Measurements from ENCODE around the gene KCTD6. TPM values are rescaled to one million over a fixed set of nuclear protein-coding genes. Genes with fewer than 3 reads are reported as not detected.

Gene KCTD6
- 1.9 and 8.9 TPM in 2 replicates for total RNA-seq (2014; rRNA removed; shearing (Covaris generic))

DNA sequence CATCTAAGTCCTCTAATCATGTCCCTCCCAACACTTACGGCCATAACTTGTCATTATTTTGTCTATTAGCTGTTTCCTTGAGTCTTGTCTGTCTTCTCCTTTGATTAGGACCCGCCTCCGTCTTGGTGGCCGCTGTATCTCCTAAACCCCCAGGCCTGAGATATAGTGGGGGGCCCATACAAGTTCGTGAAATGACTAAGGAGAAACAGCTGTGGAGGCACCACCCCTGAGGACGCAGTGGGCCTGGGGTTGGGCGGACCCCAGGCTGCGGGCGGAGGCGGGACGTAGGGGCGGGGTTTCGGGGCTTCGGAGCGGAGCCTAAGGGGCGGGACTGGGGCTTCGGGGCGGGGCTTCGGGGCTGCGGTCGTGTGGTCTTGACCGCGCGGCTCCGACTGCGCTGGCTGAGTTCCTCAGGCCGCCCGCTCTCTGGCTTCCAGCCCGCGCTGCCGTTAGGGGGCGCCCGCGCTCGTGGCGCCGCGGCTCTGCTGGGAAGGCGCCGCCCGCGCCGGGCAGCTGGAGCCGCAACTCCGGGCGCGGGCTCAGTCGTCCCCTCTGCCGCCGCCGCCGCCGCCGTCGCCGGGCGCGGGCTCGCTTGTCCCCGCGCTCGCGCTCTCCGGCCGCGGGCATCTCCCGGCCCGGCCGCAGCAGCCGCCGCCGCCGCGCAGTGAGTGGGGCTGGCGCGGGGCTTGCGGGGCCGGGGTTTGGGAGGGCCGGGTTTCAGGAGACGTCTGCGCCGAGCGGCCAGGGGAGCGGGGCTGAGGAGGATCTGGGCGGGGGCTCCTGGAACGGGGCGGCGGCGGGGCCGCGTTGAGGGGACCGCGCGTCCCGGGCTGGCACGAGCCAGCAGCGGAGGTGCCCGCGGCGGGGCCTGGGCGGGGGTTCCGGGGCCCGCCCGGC, at the start of gene KCTD6:
Gene KCTD6 (plus strand): TSS at position 591 of the 897 bp plus-strand sequence. CDS start 6,660 bp downstream, outside the sequence.
- peaks cover 5% of the 10 kb centered on the region for H3K36me3 ChIP-seq
- H3K27me3 ChIP-seq (replicated peaks), result no peaks in the 10 kb centered on the region
- peak; percentile 86 to 89 for DNase-seq (ENCODE audit: low read depth in 1 of 2, low spot score in 2 of 2)
- H3K4me3 ChIP-seq, result peak within 1 kb of the TSS; percentile 95
- peak within 1 kb of the TSS; percentile 51 for H3K27ac ChIP-seq
- H3K9me3 ChIP-seq (replicated peaks), result no peaks in the 10 kb centered on the region
- H3K4me1 ChIP-seq (replicated peaks), result peaks cover 34% of the 10 kb centered on the region

DNA sequence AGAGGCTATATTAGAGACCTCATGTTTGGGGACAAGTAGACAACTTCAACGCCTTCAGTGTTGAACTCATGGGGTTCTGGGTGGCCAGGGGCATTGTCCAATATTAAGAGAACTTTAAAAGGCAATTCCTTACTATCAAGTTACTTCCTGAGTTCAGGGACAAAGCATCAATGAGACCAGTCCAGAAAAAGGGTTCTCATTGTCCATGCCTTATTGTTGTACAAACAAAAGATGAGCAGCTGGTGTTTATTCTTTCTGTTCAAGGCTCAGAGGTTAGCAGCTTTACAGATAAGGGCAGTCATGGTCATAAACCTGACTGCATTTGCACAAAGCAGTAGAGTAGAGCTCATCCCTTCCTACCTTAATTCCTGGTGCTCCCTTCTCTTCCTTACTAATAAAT, 39.7 kb upstream of the KCTD6 start:
- Histone ChIP-seq H3K4me1 (replicated peaks) (no peaks in the 10 kb centered on the region), H3K4me3 (no peak overlapping the region), H3K36me3 (no peaks in the 10 kb centered on the region), H3K27ac (no peak overlapping the region), H3K9me3 (replicated peaks) (peaks cover 4% of the 10 kb centered on the region; the same call in 1 of the 2 replicates), H3K27me3 (replicated peaks) (no peaks in the 10 kb centered on the region)
- DNase-seq (ENCODE audit: low read depth in 1 of 2, low spot score in 2 of 2), result no peak

DNA sequence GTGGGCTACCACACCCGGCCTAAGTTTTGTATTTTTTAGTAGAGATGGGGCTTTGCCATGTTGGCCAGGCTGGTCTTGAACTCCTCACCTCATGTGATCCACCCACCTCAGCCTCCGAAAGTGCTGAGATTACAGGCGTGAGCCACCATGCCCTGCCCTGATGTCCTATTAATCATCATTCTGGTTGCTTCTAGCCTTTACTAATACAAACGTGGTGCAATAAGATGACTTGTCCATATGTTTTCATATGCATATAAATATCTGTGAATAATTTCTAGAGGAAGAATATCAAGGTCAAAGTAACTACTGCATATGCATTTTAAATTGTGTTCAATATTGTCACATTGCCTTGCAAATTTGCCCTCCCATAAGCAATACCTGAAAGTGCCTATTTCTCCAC, 32.7 kb upstream of the KCTD6 start:
- Histone ChIP-seq H3K4me3 (no peak overlapping the region), H3K9me3 (replicated peaks) (no peaks in the 10 kb centered on the region), H3K4me1 (replicated peaks) (0 out of 2 replicates have a peak, but pooled peaks cover 6% of the 10 kb centered on the region), H3K27me3 (replicated peaks) (no peaks in the 10 kb centered on the region), H3K27ac (no peak overlapping the region), H3K36me3 (no peaks in the 10 kb centered on the region)
- DNase-seq (ENCODE audit: low read depth in 1 of 2, low spot score in 2 of 2), result no peak

GRCh38 chr3:58462829-58463180, 29.1 kb upstream of the KCTD6 start:
- Histone ChIP-seq H3K36me3 (no peaks in the 10 kb centered on the region), H3K4me1 (replicated peaks) (0 out of 2 replicates have a peak, but pooled peaks cover 6% of the 10 kb centered on the region), H3K4me3 (no peak overlapping the region), H3K9me3 (replicated peaks) (no peaks in the 10 kb centered on the region), H3K27me3 (replicated peaks) (no peaks in the 10 kb centered on the region), H3K27ac (no peak overlapping the region)
- no peak for DNase-seq (ENCODE audit: low read depth in 1 of 2, low spot score in 2 of 2)

GRCh38 chr3:58463181-58463941, 28.5 kb upstream of the KCTD6 start:
- no peaks in the 10 kb centered on the region for H3K27me3 ChIP-seq (replicated peaks)
- no peaks in the 10 kb centered on the region for H3K36me3 ChIP-seq
- H3K4me3 ChIP-seq, result no peak overlapping the region
- H3K4me1 ChIP-seq (replicated peaks), result 0 out of 2 replicates have a peak, but pooled peaks cover 6% of the 10 kb centered on the region
- no peak overlapping the region for H3K27ac ChIP-seq
- DNase-seq (ENCODE audit: low read depth in 1 of 2, low spot score in 2 of 2), result peak; percentile 56 to 83
- H3K9me3 ChIP-seq (replicated peaks), result no peaks in the 10 kb centered on the region

DNA sequence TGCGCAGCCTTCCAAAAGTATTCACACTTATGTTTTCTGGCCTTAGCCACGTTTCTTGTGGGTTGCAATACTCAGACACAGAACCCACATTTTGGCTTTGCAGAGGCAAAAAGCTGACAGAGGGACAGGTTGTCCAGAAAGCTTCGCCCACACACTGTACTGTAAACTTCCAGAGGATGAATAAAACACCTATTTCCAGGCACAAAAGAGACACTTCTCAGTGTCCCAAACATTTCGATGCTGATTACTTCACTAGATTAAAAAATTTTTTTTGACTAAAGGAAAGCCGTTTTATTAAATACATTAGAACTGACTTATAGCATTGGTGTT, 28.0 kb upstream of the KCTD6 start:
- H3K27me3 ChIP-seq (replicated peaks), result no peaks in the 10 kb centered on the region
- H3K4me1 ChIP-seq (replicated peaks), result 0 out of 2 replicates have a peak, but pooled peaks cover 6% of the 10 kb centered on the region
- no peaks in the 10 kb centered on the region for H3K36me3 ChIP-seq
- no peak overlapping the region for H3K4me3 ChIP-seq
- DNase-seq (ENCODE audit: low read depth in 1 of 2, low spot score in 2 of 2), result no peak
- no peak overlapping the region for H3K27ac ChIP-seq
- no peaks in the 10 kb centered on the region for H3K9me3 ChIP-seq (replicated peaks)

- Histone ChIP-seq H3K27ac (no peak overlapping the region), H3K27me3 (replicated peaks) (no peaks in the 10 kb centered on the region), H3K4me1 (replicated peaks) (peaks cover 8% of the 10 kb centered on the region; the same call in 1 of the 2 replicates), H3K36me3 (no peaks in the 10 kb centered on the region), H3K4me3 (no peak overlapping the region), H3K9me3 (replicated peaks) (no peaks in the 10 kb centered on the region)
- DNase-seq (ENCODE audit: low read depth in 1 of 2, low spot score in 2 of 2), result no peak
Observed at GRCh38 chr3:58464866-58465265, 27.0 kb upstream of the KCTD6 start.

DNA sequence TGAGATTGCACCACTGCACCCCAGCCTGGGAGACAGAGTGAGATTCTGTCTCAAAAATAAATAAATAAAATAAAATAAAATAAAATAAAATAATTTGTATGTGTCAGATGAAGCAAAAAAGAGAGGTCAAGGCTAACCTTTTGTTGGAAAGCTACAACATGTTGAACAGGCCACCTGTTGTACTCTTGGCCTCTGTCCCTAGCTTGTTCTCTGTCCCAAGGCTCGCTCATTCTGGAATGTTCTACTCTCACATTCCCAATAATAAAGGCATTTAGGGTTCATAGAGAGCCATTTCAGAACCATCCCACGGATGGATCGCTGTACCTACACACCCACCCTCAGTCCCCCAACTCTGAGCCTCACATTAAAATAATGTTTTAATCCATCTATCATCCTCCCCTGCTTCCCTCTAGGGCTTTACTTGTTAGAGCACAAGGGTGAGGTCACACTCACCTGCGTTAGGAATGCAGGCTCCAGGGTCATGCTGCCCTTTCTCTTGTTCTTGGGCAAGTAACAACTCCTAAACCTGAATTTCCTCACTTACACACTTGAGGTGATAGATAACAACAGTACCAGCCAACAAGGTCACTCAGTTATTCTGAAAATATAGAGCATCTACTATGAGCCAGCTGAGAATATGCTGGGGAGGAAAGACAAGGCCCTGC, 24.9 kb upstream of the KCTD6 start:
- DNase-seq (ENCODE audit: low read depth in 1 of 2, low spot score in 2 of 2), result no peak
- H3K36me3 ChIP-seq, result no peaks in the 10 kb centered on the region
- no peaks in the 10 kb centered on the region for H3K9me3 ChIP-seq (replicated peaks)

DNA sequence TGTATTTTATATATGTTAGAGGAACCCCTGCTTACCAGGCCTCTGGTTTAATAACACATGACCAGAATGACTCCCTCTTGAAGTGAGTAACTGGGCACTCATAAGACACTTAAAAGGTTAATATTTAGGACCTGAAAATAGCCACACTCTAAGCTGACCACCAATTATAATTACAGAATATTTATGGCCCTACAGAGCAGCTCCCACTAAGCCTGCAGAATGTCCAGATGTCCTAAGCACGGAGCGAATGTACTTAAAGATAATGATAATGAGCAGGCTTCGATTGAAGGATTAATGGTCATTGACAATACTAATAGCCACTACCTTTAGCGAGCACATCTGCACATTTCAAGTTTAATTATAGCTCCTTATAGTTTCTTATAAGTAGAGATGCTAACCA, 22.8 kb upstream of the KCTD6 start:
- H3K36me3 ChIP-seq, result no peaks in the 10 kb centered on the region
- peaks cover 25% of the 10 kb centered on the region for H3K4me1 ChIP-seq (replicated peaks)
- no peak overlapping the region for H3K27ac ChIP-seq
- no peak for DNase-seq (ENCODE audit: low read depth in 1 of 2, low spot score in 2 of 2)
- no peak overlapping the region for H3K4me3 ChIP-seq
- H3K27me3 ChIP-seq (replicated peaks), result no peaks in the 10 kb centered on the region
- no peaks in the 10 kb centered on the region for H3K9me3 ChIP-seq (replicated peaks)

More for the DNA sequence above, 24.9 kb upstream of the KCTD6 start:
- Histone ChIP-seq H3K27ac (no peak overlapping the region), H3K4me1 (replicated peaks) (peaks cover 29% of the 10 kb centered on the region), H3K27me3 (replicated peaks) (no peaks in the 10 kb centered on the region), H3K4me3 (no peak overlapping the region)

- H3K9me3 ChIP-seq (replicated peaks), result no peaks in the 10 kb centered on the region
- H3K36me3 ChIP-seq, result no peaks in the 10 kb centered on the region
- no peak overlapping the region for H3K4me3 ChIP-seq
- H3K4me1 ChIP-seq (replicated peaks), result peaks cover 25% of the 10 kb centered on the region
- H3K27ac ChIP-seq, result no peak overlapping the region
- H3K27me3 ChIP-seq (replicated peaks), result no peaks in the 10 kb centered on the region
- DNase-seq (ENCODE audit: low read depth in 1 of 2, low spot score in 2 of 2), result no peak
Observed at GRCh38 chr3:58470363-58471024, 21.4 kb upstream of the KCTD6 start.

DNA sequence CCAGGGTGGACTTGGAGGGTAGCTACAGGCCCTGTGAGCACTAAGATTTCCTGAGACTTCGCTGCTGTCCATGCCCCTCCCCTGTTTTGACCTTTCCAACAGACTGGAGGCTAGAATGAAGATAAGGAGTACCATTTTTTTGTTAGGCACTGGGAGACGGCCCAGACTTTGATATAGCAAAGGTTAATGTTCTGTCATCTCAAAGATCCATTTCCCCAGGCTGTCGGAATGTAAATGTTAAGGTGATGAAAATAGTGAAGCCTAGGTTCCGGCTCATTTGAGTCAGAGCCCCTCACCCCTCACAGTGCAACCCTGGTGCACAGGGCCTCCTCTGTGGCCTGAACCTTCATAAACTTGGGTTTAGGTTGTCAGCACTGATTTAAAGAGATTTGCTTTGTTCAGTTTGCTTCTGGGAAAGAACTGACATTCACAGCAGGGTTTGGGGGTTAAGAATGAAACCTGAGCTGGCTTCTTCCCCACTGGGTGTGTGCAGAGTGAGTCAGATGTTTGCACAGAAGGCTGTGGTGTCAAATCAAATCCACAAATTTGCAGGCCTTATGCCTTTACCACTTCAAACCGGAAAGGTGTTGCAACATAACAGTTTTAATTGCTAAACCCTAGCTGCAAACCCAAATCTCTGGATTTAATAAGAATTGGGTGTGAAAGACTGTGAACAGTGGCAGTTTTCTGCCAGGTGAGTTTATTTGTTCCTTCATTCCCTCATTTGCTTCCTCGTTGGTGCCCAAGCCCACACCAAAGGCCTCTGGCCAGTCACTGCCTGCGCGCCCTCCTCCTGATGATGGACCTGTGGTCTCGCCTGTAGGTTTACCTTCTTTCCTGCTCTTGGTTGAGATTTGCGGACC, 20.6 kb upstream of the KCTD6 start:
- no peaks in the 10 kb centered on the region for H3K36me3 ChIP-seq
- H3K9me3 ChIP-seq (replicated peaks), result no peaks in the 10 kb centered on the region
- no peaks in the 10 kb centered on the region for H3K27me3 ChIP-seq (replicated peaks)
- no peak overlapping the region for H3K4me3 ChIP-seq
- H3K27ac ChIP-seq, result 0 out of 2 replicates have a peak overlapping the region, but pooled peaks have one; percentile 10
- H3K4me1 ChIP-seq (replicated peaks), result peaks cover 25% of the 10 kb centered on the region
- peak; percentile 46 to 56 for DNase-seq (ENCODE audit: low read depth in 1 of 2, low spot score in 2 of 2)

DNA sequence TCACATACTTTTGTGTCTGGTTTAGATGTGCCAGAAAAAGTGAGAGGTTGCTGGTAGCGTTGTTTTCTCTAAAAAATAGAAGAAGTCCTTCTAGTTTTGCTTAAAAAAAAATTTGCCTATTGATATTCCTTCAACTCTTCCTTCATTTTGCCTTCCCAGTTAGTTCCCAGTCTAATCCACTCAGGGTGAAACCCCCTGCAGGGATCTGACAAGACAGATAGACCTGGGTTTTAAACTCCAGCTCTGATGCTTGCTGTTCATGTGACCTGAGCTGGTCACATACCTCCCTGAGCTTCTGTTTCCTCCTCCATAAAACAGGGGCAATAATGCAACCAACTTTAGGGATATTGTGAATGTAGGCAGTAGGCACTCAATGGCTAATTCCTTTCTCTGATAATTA, 18.6 kb upstream of the KCTD6 start:
- Histone ChIP-seq H3K27ac (no peak overlapping the region), H3K9me3 (replicated peaks) (no peaks in the 10 kb centered on the region), H3K27me3 (replicated peaks) (no peaks in the 10 kb centered on the region), H3K4me3 (no peak overlapping the region), H3K4me1 (replicated peaks) (peaks cover 25% of the 10 kb centered on the region), H3K36me3 (no peaks in the 10 kb centered on the region)
- no peak for DNase-seq (ENCODE audit: low read depth in 1 of 2, low spot score in 2 of 2)

Data from SJSA1 (cell line).